Transverse colon (tissue), 4 donors: ENCODE data around the gene TDRD1.

Experiments used
- EP300 ChIP-seq: sonication (generic); formaldehyde crosslinking; IDR thresholded peaks from one replicate; pipeline ENCODE4 v1.6.1; 2017; ENCODE audit warnings: antibody characterized with exemption, low read depth
- POLR2A ChIP-seq: fragments of 450-650 bp; IDR thresholded peaks from one replicate; pipeline ENCODE4 v1.6.1; 2016; ENCODE audit warnings: antibody characterized with exemption, mild to moderate bottlenecking, moderate library complexity
- POLR2AphosphoS5 ChIP-seq, 3 donors: sonication (generic); formaldehyde crosslinking; IDR thresholded peaks; one replicate each; pipeline ENCODE4 v1.6.1; 2016; ENCODE audit warnings: antibody characterized with exemption in 3 of 3
- TF ChIP-seq, protein P1 (sequence below), 5 experiments: fragments of 200-600 bp in 3 of 5; fragments of 450-650 bp in 2 of 5; sonication (generic) in 3 of 5; IDR thresholded peaks; 1 replicate in 2 of 5; 2 replicates in 3 of 5; pipeline ENCODE4 v1.5.1; 2016 to 2017; ENCODE audit warnings: antibody characterized with exemption in 5 of 5, inconsistent platforms in 3 of 5, mild to moderate bottlenecking in 2 of 5, moderate library complexity in 1 of 5

DNA sequence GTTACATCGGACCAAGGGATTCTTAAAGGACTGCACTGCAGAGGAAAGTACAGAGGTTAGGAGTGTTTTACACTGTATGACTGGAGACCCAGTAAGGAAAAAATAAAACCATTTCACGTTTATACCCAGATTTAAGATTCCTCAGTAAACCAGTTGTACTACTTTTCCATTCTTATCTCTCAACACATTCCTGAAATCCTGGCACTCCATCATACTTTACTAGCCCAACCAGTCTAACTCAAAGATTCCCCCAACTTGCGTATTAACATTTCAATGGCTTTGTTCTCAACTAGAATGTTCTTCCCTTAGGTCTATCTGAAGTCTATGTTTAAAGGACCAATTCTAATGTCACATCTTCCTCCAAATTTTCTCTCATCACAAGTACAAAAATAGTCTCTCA lies 13.1 kb upstream of the TDRD1 start:
- TF ChIP-seq, protein P1, sequence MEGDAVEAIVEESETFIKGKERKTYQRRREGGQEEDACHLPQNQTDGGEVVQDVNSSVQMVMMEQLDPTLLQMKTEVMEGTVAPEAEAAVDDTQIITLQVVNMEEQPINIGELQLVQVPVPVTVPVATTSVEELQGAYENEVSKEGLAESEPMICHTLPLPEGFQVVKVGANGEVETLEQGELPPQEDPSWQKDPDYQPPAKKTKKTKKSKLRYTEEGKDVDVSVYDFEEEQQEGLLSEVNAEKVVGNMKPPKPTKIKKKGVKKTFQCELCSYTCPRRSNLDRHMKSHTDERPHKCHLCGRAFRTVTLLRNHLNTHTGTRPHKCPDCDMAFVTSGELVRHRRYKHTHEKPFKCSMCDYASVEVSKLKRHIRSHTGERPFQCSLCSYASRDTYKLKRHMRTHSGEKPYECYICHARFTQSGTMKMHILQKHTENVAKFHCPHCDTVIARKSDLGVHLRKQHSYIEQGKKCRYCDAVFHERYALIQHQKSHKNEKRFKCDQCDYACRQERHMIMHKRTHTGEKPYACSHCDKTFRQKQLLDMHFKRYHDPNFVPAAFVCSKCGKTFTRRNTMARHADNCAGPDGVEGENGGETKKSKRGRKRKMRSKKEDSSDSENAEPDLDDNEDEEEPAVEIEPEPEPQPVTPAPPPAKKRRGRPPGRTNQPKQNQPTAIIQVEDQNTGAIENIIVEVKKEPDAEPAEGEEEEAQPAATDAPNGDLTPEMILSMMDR (IDR thresholded peaks at IDR 0.05): no peak
- TF ChIP-seq EP300: no peak
- no peak for TF ChIP-seq POLR2AphosphoS5 (IDR thresholded peaks at IDR 0.05)
- TF ChIP-seq POLR2A: no peak
